ENCODE data around the gene SLC2A1. TPM values are rescaled to one million over a fixed set of nuclear protein-coding genes. Genes with fewer than 3 reads are reported as not detected.

The SLC2A1 gene
- total and polyA plus RNA-seq, 10 donors, result 18.3 to 142 (median 32.4) TPM

DNA sequence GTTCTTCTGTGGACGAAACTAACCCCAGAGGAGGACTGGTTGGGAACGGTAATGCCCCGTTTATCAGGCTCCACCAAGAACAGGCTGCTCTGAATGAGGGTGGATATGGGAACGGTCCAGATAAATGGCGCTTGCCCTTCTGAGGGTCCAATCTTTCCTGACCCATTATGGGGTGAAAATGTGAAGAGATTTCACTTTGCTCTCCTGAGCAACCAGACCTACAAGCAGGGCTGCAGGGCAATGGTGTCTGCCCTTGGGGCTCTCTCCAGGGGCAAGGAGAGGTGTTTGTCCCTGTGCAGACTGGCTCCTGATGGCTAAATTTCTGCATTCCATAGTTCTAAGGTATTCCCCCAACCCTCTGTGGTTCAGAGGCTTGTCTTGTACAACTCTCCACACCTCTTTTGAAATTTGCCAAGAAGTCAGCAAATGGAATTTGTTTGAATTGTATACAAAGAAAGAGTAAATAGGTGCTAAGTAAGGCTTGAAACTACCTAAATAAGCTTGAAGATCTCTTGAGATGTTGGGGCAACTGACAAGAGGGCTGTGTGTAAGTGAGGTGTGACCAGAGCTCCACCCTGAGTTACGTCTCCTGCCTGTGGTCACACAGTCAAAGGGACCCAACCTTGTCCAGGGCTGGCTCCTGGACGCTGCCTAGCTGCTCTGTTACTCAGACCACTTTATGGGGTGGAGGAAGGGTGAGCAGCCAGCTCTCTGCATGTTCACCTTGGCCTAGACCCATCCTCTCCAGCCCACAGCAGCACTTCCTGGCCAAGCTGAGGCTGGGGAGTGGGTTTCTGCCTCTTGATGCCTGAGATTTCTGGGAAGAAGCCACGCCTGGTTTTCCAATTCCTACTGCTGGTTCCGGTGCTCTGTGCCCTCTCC lies 24.8 kb downstream of the SLC2A1 start:
- intact Hi-C loops (cut with DNase I; ENCODE audit: low total_unique reads), result no loop called here
- Histone ChIP-seq H3K27me3 (replicated peaks in 1 of 7) (no peaks in the 10 kb centered on the region), H3K9me3 (no peaks in the 10 kb centered on the region), H3K27ac (peak overlapping the region; percentile 41 to 97 (median 92)), H3K36me3 (peaks cover 0 to 46% (median 19%) of the 10 kb centered on the region in 6 donors), H3K4me1 (peaks cover 63 to 98% (median 91%) of the 10 kb centered on the region in 6 donors), H3K4me3 (no peak overlapping the region)
- 75 to 84% (median 83%) methylated on average over 7 to 9 of the region's 9 CpGs for WGBS, 5 donors
- DNase-seq, result peak; percentile 74
- TF ChIP-seq POLR2AphosphoS5 (IDR thresholded peaks at IDR 0.05) (no peak), POLR2A (IDR thresholded peaks at IDR 0.05) (no peak)
- TF ChIP-seq, protein P1, sequence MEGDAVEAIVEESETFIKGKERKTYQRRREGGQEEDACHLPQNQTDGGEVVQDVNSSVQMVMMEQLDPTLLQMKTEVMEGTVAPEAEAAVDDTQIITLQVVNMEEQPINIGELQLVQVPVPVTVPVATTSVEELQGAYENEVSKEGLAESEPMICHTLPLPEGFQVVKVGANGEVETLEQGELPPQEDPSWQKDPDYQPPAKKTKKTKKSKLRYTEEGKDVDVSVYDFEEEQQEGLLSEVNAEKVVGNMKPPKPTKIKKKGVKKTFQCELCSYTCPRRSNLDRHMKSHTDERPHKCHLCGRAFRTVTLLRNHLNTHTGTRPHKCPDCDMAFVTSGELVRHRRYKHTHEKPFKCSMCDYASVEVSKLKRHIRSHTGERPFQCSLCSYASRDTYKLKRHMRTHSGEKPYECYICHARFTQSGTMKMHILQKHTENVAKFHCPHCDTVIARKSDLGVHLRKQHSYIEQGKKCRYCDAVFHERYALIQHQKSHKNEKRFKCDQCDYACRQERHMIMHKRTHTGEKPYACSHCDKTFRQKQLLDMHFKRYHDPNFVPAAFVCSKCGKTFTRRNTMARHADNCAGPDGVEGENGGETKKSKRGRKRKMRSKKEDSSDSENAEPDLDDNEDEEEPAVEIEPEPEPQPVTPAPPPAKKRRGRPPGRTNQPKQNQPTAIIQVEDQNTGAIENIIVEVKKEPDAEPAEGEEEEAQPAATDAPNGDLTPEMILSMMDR (IDR thresholded peaks at IDR 0.05 in 8 of 11, conservative IDR thresholded peaks at IDR 0.05 in 3 of 11), result no peak

DNA sequence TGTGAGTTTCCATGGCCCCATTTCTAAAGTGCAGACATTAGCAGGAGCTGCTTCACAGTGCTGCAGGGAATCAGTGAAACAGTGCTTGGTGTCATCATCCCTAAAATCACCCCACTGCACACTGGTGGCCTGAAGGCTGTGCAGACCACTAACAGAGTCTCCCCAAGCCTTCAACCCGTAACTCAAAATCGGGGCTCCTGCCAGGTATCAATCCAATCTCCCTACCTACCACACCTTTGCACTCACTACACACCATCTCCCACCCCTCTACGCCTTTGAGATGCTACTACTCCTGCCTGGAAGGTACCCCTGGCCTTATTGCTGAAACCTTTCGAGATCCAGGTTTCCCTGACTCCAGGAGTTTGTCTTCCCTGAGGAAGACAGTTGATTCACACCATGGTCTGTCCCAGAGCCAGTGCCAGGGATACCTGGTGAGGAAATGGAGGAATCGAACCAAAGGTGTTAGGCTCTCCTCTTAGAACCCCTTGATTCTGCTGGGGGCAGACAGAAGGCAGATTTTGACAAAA lies 25.5 kb downstream of the SLC2A1 start:
- intact Hi-C loops (cut with DNase I; ENCODE audit: low total_unique reads), result no loop called here

DNA sequence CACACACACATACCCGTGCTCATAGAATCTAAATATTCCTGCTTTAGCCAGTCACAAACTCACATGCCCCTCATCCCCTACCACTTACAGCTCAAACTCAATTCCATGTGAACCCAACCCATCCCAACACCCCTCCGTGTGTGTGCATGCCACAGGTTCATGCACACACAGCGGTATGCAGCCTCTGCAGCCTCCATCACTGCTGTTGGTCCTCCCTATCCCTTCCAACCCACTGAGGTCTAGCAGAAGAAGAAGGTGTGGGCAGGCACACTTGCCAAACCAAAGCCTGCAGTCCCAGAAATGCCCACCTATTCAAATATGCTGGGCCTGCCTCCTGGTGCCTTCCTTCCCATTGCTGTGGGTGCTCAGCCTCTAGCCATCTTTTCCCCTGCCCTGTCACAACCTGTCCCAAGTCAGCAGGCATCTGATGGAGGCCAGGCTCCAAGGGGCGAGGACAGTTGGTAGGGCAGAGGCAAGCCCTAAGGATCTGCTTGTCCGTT lies 26.2 kb downstream of the SLC2A1 start:
- H3K27ac ChIP-seq, result peak overlapping the region; percentile 68 to 97 (median 92)

More for the DNA sequence above, 25.5 kb downstream of the SLC2A1 start:
- Histone ChIP-seq H3K27me3 (replicated peaks in 1 of 7) (no peaks in the 10 kb centered on the region), H3K4me3 (no peak overlapping the region), H3K9me3 (no peaks in the 10 kb centered on the region), H3K36me3 (peaks cover 0 to 47% (median 26%) of the 10 kb centered on the region in 6 donors), H3K27ac (peak overlapping the region; percentile 68 to 97 (median 92)), H3K4me1 (peaks cover 58 to 93% (median 83%) of the 10 kb centered on the region in 6 donors)
- TF ChIP-seq, protein P1 (IDR thresholded peaks at IDR 0.05 in 8 of 11, conservative IDR thresholded peaks at IDR 0.05 in 3 of 11), result no peak
- TF ChIP-seq POLR2A (IDR thresholded peaks at IDR 0.05) (no peak), POLR2AphosphoS5 (IDR thresholded peaks at IDR 0.05) (no peak)
- 93 to 98% (median 95%) methylated on average over 5 of the region's 5 CpGs for WGBS, 5 donors
- DNase-seq, result no peak

More for the DNA sequence above, 26.2 kb downstream of the SLC2A1 start:
- intact Hi-C loops (cut with DNase I; ENCODE audit: low total_unique reads), result no loop called here
- 66 to 72% (median 67%) methylated on average over 5 of the region's 5 CpGs for WGBS, 5 donors
- DNase-seq, result peak; percentile 80
- Histone ChIP-seq H3K4me3 (peak overlapping the region in 5 of 8 donors; percentile 2 to 60 (median 20)), H3K27me3 (replicated peaks in 1 of 7) (no peaks in the 10 kb centered on the region), H3K4me1 (peaks cover 51 to 86% (median 77%) of the 10 kb centered on the region in 6 donors), H3K36me3 (peaks cover 0 to 47% (median 32%) of the 10 kb centered on the region in 6 donors), H3K9me3 (no peaks in the 10 kb centered on the region)
- TF ChIP-seq POLR2A (IDR thresholded peaks at IDR 0.05) (no peak), POLR2AphosphoS5 (IDR thresholded peaks at IDR 0.05) (no peak)
- TF ChIP-seq, protein P1 (IDR thresholded peaks at IDR 0.05 in 8 of 11, conservative IDR thresholded peaks at IDR 0.05 in 3 of 11), result no peak
